GM19452 (cell line): ENCODE data around the gene C1QTNF8.

ENCODE experiments used
- ATAC-seq: cut with Tn5 transposase; IDR thresholded peaks from one replicate; pipeline ENCODE4 v1.9.1; 2021; ENCODE audit not compliant: unreplicated experiment

Gene C1QTNF8

GRCh38 chr16:1127971-1128715, 32.1 kb upstream of the C1QTNF8 start:
- ATAC-seq: no peak

GRCh38 chr16:1127101-1127500, 31.1 kb upstream of the C1QTNF8 start:
- no peak for ATAC-seq

- no peak for ATAC-seq
Observed at GRCh38 chr16:1126586-1126985, 30.5 kb upstream of the C1QTNF8 start.

- no peak for ATAC-seq
Observed at GRCh38 chr16:1126044-1126443, 30.0 kb upstream of the C1QTNF8 start.

- no peak for ATAC-seq
Observed at GRCh38 chr16:1125471-1125870, 29.4 kb upstream of the C1QTNF8 start.

GRCh38 chr16:1124795-1125194, 28.8 kb upstream of the C1QTNF8 start:
- ATAC-seq: no peak

- no peak for ATAC-seq
Observed at GRCh38 chr16:1124291-1124690, 28.2 kb upstream of the C1QTNF8 start.

- ATAC-seq: no peak
Observed at GRCh38 chr16:1123525-1124230, 27.6 kb upstream of the C1QTNF8 start.

GRCh38 chr16:1122398-1122765, 26.3 kb upstream of the C1QTNF8 start:
- ATAC-seq: no peak

GRCh38 chr16:1121601-1122397, 25.8 kb upstream of the C1QTNF8 start:
- no peak for ATAC-seq

- no peak for ATAC-seq
Observed at GRCh38 chr16:1121009-1121408, 25.0 kb upstream of the C1QTNF8 start.

- ATAC-seq: no peak
Observed at GRCh38 chr16:1120577-1120941, 24.5 kb upstream of the C1QTNF8 start.

GRCh38 chr16:1119766-1120576, 23.9 kb upstream of the C1QTNF8 start:
- ATAC-seq: no peak

- ATAC-seq: no peak
Observed at GRCh38 chr16:1119129-1119528, 23.1 kb upstream of the C1QTNF8 start.

GRCh38 chr16:1117926-1118325, 21.9 kb upstream of the C1QTNF8 start:
- ATAC-seq: no peak

GRCh38 chr16:1117176-1117900, 21.3 kb upstream of the C1QTNF8 start:
- no peak for ATAC-seq

- ATAC-seq: no peak
Observed at GRCh38 chr16:1116693-1117077, 20.6 kb upstream of the C1QTNF8 start.

- no peak for ATAC-seq
Observed at GRCh38 chr16:1113889-1114526, 18.0 kb upstream of the C1QTNF8 start.

GRCh38 chr16:1113489-1113888, 17.4 kb upstream of the C1QTNF8 start:
- ATAC-seq: no peak
